H1 (cell line): ENCODE measurements around the gene ODC1. TPM values are rescaled to one million over a fixed set of nuclear protein-coding genes. Genes with fewer than 3 reads are reported as not detected.

Experiments
- RAD21 ChIP-seq, 2 experiments: IDR thresholded peaks in 1 of 2; conservative IDR thresholded peaks in 1 of 2; 2 replicates each; pipeline ENCODE4 v1.6.1; 2011; ENCODE audit warnings: low read depth in 2 of 2, low read length in 2 of 2, improper control_type of control experiment in 1 of 2, inconsistent platforms in 1 of 2, mild to moderate bottlenecking in 1 of 2, moderate library complexity in 1 of 2
- SRF ChIP-seq: IDR thresholded peaks from 2 replicates; pipeline ENCODE4 v1.6.1; 2011; ENCODE audit warnings: mild to moderate bottlenecking, low read depth, low read length, moderate library complexity
- TCF12 ChIP-seq: IDR thresholded peaks from 2 replicates; pipeline ENCODE4 v1.6.1; 2011; ENCODE audit warnings: low read depth, mild to moderate bottlenecking, low read length
- polyA plus RNA-seq, 7 experiments: library from polyadenylated mRNA; depleted of rRNA in 3 of 7; stranded (reverse) in 5 of 7; unstranded in 2 of 7; fragments of >200 nt in 5 of 7; fragments of 200-250 nt in 2 of 7; gene quantifications; 1 replicate in 5 of 7; 2 replicates in 1 of 7; 4 replicates in 1 of 7; pipeline versions ENCODE4 v1.2.1 to v1.2.3, GENCODE V29; 2011 to 2013; ENCODE audit warnings: missing spikeins in 2 of 7, mixed read lengths in 2 of 7
- total RNA-seq: library from RNA; stranded (reverse); fragmentation: NEBNext Ultra II Directional; extraction: Animal tissue kit (Norgen Biotek cat#: 25700); gene quantifications from 2 replicates; pipeline ENCODE4 v1.2.1, GENCODE V29; 2021

The ODC1 gene
- total and polyA plus RNA-seq, 2 of the 8 experiments (the other 6 are each of a cell fraction or from before 2014, with no cell fraction given) = 57.2 to 76.7 TPM

- TF ChIP-seq SRF (no peak), TCF12 (no peak), RAD21 (IDR thresholded peaks at IDR 0.05 in 1 of 2, conservative IDR thresholded peaks at IDR 0.05 in 1 of 2; ENCODE audit: low read depth in 2 of 2, low read length in 2 of 2) (no peak)
Measured at GRCh38 chr2:10487081-10487740, 39.1 kb upstream of the ODC1 start (continued).
